A673 (cell line): ENCODE results near the gene ZBP1.

Experiments used
- CTCF ChIP-seq: fragments of 300-800, 200-600 bp; sonication (generic); conservative IDR thresholded peaks from 2 replicates; pipeline ENCODE4 v1.5.1; 2017; ENCODE audit warnings: low read depth, mild to moderate bottlenecking, antibody characterized with exemption, low read length, moderate library complexity, mixed read lengths
- EZH2 ChIP-seq: fragments of 200-600 bp; sonication (generic); IDR thresholded peaks from 2 replicates; pipeline ENCODE4 v1.6.1; 2017; ENCODE audit warnings: borderline replicate concordance, low read depth, mild to moderate bottlenecking, mixed read lengths, antibody characterized with exemption, low read length; ENCODE audit not compliant: poor library complexity, severe bottlenecking

DNA sequence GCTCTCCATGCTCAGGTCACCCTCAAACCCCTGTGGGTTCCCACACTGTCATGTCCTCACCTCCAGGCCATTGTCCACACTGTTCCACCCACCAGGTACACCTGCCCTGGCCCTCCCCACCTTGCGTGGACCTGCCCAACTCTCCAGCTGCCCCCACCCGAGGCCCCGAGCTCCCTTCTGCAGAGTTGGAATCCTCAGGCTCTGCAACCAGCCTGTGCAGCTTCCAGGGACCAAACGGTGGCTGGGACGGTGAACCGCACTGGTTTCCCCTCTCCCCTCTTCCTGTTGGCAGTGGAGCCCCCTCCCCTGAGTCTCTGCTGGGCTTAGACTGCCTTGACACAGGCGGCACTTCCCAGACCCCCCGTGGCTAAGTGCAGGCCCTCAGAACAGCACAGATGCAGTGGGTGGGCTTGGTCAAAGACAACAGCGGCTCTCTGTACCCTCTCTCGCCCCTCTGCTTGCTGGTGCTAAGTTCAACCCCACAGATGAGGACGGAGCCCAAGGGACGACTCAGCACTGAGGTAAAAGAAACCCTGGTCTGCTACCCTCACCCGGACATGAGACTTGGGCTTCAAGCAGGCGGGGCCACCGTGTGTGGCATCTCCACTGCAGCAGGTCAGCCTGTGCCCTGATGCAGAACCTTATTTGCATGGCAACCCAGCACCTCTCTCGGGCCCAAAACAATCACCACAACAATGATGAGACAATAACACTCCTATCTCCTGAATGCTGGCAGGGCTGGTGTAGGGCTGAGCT is 11.0 kb downstream of the ZBP1 start:
- TF ChIP-seq CTCF (no peak), EZH2 (no peak)
